Cardiac atrium fibroblast (primary cell): ENCODE measurements around the gene CLEC2L. TPM values are rescaled to one million over a fixed set of nuclear protein-coding genes. Genes with fewer than 3 reads are reported as not detected.

Experiments
- total RNA-seq: library from RNA; depleted of rRNA; stranded (reverse); fragments of >200 nt; gene quantifications from 2 replicates; pipeline ENCODE4 v1.2.3, GENCODE V29; 2015

CLEC2L gene
- not detected in 2 replicates for total RNA-seq

DNA sequence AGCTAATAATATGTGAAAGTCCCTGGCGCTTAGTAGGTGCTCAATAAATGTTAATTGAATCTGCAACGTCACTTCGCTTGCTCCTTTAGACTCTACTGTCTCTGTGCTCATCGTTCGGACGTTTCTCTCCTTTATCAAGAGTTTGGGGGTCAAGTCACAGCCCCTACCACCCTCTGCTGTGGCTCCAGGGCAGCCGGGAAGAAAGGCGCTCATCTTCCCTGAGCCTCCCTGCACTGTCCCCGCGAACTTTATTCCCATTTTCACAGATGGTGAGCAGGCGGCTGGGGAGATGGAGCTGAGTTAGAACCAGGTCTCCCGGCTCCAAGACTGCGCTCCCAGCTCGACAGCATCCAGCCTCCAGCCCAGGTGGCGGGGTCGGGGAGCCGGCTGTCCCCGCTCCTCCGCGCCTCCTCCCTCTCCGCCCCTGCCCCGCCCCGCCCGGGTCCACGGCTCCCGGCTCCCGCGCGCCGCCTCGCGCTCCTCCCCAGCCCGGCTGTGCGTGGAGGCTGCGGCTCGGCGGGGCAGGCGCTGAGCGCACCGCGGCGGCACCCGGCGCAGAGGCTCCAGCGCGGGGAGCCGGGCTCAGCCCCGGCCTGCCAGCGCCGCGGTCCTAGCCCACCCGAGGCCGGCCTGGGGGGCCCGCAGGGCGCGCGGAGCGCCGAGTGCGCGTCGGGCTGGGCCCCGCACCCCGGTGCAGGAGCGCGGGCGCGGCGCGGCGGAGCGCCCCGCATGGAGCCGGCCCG is at the start of gene CLEC2L:
CLEC2L (plus strand) TSS at position 487 of the 743 bp plus-strand sequence; CDS start at position 730, 243 bp downstream.

Other genes with a start within 250 kb of the CLEC2L start
- gene FMC1, start 182.3 kb upstream of the CLEC2L start, total RNA-seq = 3.2 and 6.3 TPM in 2 replicates
- 23.5 and 29.2 TPM in 2 replicates for gene LUC7L2, start 163.8 kb upstream of the CLEC2L start, total RNA-seq
- gene KLRG2, start 40.0 kb upstream of the CLEC2L start, total RNA-seq = not detected in 2 replicates